HEK293 (cell line): Measurements from ENCODE around the gene C2CD2L.
A peak's percentile ranks its signal among the peaks of the same experiment; 100 is the strongest.

Source experiments
- CTCF ChIP-seq: fragments of 450-650 bp; formaldehyde crosslinking; IDR thresholded peaks from 2 replicates; pipeline ENCODE4 v1.5.1; 2016; ENCODE audit warnings: missing biosample characterization, missing genetic modification characterization
- GLI4 ChIP-seq: fragments of 450-650 bp; formaldehyde crosslinking; IDR thresholded peaks from 2 replicates; pipeline ENCODE4 v1.5.1; 2016; ENCODE audit warnings: missing biosample characterization, missing genetic modification characterization
- HOXC10 ChIP-seq: sonication (generic); formaldehyde crosslinking; IDR thresholded peaks from 2 replicates; pipeline ENCODE4 v1.8.1; 2023; ENCODE audit warnings: mild to moderate bottlenecking, missing genetic modification reagents
- KLF17 ChIP-seq: fragments of 450-650 bp; formaldehyde crosslinking; IDR thresholded peaks from 2 replicates; pipeline ENCODE4 v1.5.1; 2016; ENCODE audit warnings: missing biosample characterization, missing genetic modification characterization
- PBX3 ChIP-seq: sonication (generic); formaldehyde crosslinking; IDR thresholded peaks from 2 replicates; pipeline ENCODE4 v1.8.1; 2022; ENCODE audit warnings: mild to moderate bottlenecking, moderate library complexity, missing genetic modification reagents
- PRDM4 ChIP-seq: fragments of 450-650 bp; formaldehyde crosslinking; IDR thresholded peaks from 2 replicates; pipeline ENCODE4 v1.5.1; 2017; ENCODE audit warnings: missing biosample characterization, missing genetic modification characterization
- SCRT1 ChIP-seq: fragments of 450-650 bp; formaldehyde crosslinking; IDR thresholded peaks from 2 replicates; pipeline ENCODE4 v1.5.1; 2016; ENCODE audit warnings: missing biosample characterization, missing genetic modification characterization, borderline replicate concordance
- ZBTB10 ChIP-seq: fragments of 450-650 bp; formaldehyde crosslinking; IDR thresholded peaks from 2 replicates; pipeline ENCODE4 v1.5.1; 2016; ENCODE audit warnings: missing biosample characterization, missing genetic modification characterization
- ZIC2 ChIP-seq: fragments of 450-650 bp; formaldehyde crosslinking; IDR thresholded peaks from 2 replicates; pipeline ENCODE4 v1.5.1; 2016; ENCODE audit warnings: missing biosample characterization, missing genetic modification characterization
- ZNF132 ChIP-seq: fragments of 450-650 bp; formaldehyde crosslinking; IDR thresholded peaks from 2 replicates; pipeline ENCODE4 v1.5.1; 2017; ENCODE audit warnings: missing biosample characterization, missing genetic modification characterization, borderline replicate concordance
- ZNF211 ChIP-seq: fragments of 450-650 bp; formaldehyde crosslinking; IDR thresholded peaks from 2 replicates; pipeline ENCODE4 v1.5.1; 2016; ENCODE audit warnings: low read depth, missing biosample characterization, missing genetic modification characterization
- ZNF239 ChIP-seq: fragments of 450-650 bp; formaldehyde crosslinking; IDR thresholded peaks from 2 replicates; pipeline ENCODE4 v1.5.1; 2016; ENCODE audit warnings: missing biosample characterization, missing genetic modification characterization
- ZNF266 ChIP-seq: fragments of 450-650 bp; formaldehyde crosslinking; IDR thresholded peaks from 2 replicates; pipeline ENCODE4 v1.5.1; 2016; ENCODE audit warnings: missing biosample characterization, missing genetic modification characterization, low read depth
- ZNF292 ChIP-seq: fragments of 450-650 bp; formaldehyde crosslinking; IDR thresholded peaks from 2 replicates; pipeline ENCODE4 v1.5.1; 2016; ENCODE audit warnings: low read depth, missing biosample characterization, missing genetic modification characterization, borderline replicate concordance
- ZNF37A ChIP-seq: fragments of 450-650 bp; IDR thresholded peaks from 2 replicates; pipeline ENCODE4 v1.5.1; 2018; ENCODE audit warnings: missing biosample characterization, missing genetic modification characterization
- ZNF398 ChIP-seq: fragments of 450-650 bp; formaldehyde crosslinking; IDR thresholded peaks from 2 replicates; pipeline ENCODE4 v1.5.1; 2017; ENCODE audit warnings: missing biosample characterization, missing genetic modification characterization
- ZNF529 ChIP-seq: fragments of 450-650 bp; formaldehyde crosslinking; IDR thresholded peaks from 2 replicates; pipeline ENCODE4 v1.5.1; 2017; ENCODE audit warnings: missing genetic modification characterization, missing biosample characterization; ENCODE audit not compliant: insufficient replicate concordance
- ZNF548 ChIP-seq: fragments of 450-650 bp; formaldehyde crosslinking; IDR thresholded peaks from 2 replicates; pipeline ENCODE4 v1.5.1; 2016; ENCODE audit warnings: missing biosample characterization, missing genetic modification characterization
- ZNF555 ChIP-seq: fragments of 450-650 bp; formaldehyde crosslinking; conservative IDR thresholded peaks from 2 replicates; pipeline ENCODE4 v1.5.1; 2017; ENCODE audit warnings: missing biosample characterization, mild to moderate bottlenecking, missing genetic modification characterization, inconsistent platforms
- ZNF585B ChIP-seq: fragments of 450-650 bp; formaldehyde crosslinking; IDR thresholded peaks from 2 replicates; pipeline ENCODE4 v1.5.1; 2016; ENCODE audit warnings: missing biosample characterization, missing genetic modification characterization
- ZNF670 ChIP-seq: fragments of 450-650 bp; formaldehyde crosslinking; IDR thresholded peaks from 2 replicates; pipeline ENCODE4 v1.5.1; 2016; ENCODE audit warnings: missing biosample characterization, missing genetic modification characterization, low read depth
- ZNF677 ChIP-seq: fragments of 450-650 bp; IDR thresholded peaks from 2 replicates; pipeline ENCODE4 v1.5.0; 2018; ENCODE audit warnings: missing biosample characterization, mild to moderate bottlenecking, missing genetic modification characterization, moderate library complexity
- ZNF701 ChIP-seq: fragments of 450-650 bp; formaldehyde crosslinking; IDR thresholded peaks from 2 replicates; pipeline ENCODE4 v1.5.1; 2016; ENCODE audit warnings: missing biosample characterization, missing genetic modification characterization
- ZNF704 ChIP-seq: fragments of 450-650 bp; formaldehyde crosslinking; IDR thresholded peaks from 2 replicates; pipeline ENCODE4 v1.5.1; 2016; ENCODE audit warnings: missing biosample characterization, missing genetic modification characterization
- ZNF707 ChIP-seq: fragments of 450-650 bp; formaldehyde crosslinking; IDR thresholded peaks from 2 replicates; pipeline ENCODE4 v1.5.1; 2016; ENCODE audit warnings: missing biosample characterization, missing genetic modification characterization

The C2CD2L gene

GRCh38 chr11:119093942-119094815 lies 13.0 kb upstream of the C2CD2L start (continued):
- no peak for TF ChIP-seq ZNF670 (tag by site-specific recombination)
- no peak for TF ChIP-seq GLI4
- no peak for TF ChIP-seq PRDM4
- no peak for TF ChIP-seq ZNF398 (tag by site-specific recombination)
- no peak for TF ChIP-seq ZNF266
- TF ChIP-seq PBX3 (CRISPR knock-in tag), result 0 out of 2 replicates have a peak, but pooled peaks have one; percentile 17
- TF ChIP-seq ZIC2 (tag by site-specific recombination), result no peak
- TF ChIP-seq ZNF529 (tag by site-specific recombination), result no peak
- no peak for TF ChIP-seq ZNF292
- TF ChIP-seq ZBTB10 (tag by site-specific recombination), result no peak
- TF ChIP-seq ZNF548 (tag by site-specific recombination), result no peak
- no peak for TF ChIP-seq ZNF211 (tag by site-specific recombination)
- TF ChIP-seq ZNF555, result no peak
- TF ChIP-seq ZNF704 (tag by site-specific recombination), result no peak
- TF ChIP-seq KLF17 (tag by site-specific recombination), result no peak
- no peak for TF ChIP-seq HOXC10 (CRISPR knock-in tag)
- TF ChIP-seq CTCF (tag by site-specific recombination), result peak; percentile 14; the same call in 1 of the 2 replicates
- no peak for TF ChIP-seq ZNF677 (tag by site-specific recombination)
- 0 out of 2 replicates have a peak, but pooled peaks have one; percentile 20 for TF ChIP-seq ZNF239 (tag by site-specific recombination)
- TF ChIP-seq SCRT1 (tag by site-specific recombination), result no peak
- TF ChIP-seq ZNF707 (tag by site-specific recombination), result no peak
- TF ChIP-seq ZNF585B (tag by site-specific recombination), result no peak
- no peak for TF ChIP-seq ZNF701 (tag by site-specific recombination)
- no peak for TF ChIP-seq ZNF132 (tag by site-specific recombination)
- TF ChIP-seq ZNF37A (tag by site-specific recombination), result no peak
